Activated CD4-positive, CD25-positive, alpha-beta regulatory T cell treated with anti-CD3 and anti-CD28 coated beads, Interleukin-2, amount 50 U/mL, for 24 hours (primary cell): Measurements from ENCODE around the gene C5orf63.
"Not testable (repeated sequence)": the region's sequence is repeated elsewhere in the genome, so short reads cannot be mapped to it uniquely, and the experiment has no call there.

Experiments used
- ATAC-seq, 2 donors: fragments of 150-1000 bp; cut with Tn5 transposase; one replicate each; pipeline ENCODE4 v1.10.0; 2021; ENCODE audit warnings: mild to moderate bottlenecking in 1 of 2, moderate library complexity in 1 of 2

The C5orf63 gene

DNA sequence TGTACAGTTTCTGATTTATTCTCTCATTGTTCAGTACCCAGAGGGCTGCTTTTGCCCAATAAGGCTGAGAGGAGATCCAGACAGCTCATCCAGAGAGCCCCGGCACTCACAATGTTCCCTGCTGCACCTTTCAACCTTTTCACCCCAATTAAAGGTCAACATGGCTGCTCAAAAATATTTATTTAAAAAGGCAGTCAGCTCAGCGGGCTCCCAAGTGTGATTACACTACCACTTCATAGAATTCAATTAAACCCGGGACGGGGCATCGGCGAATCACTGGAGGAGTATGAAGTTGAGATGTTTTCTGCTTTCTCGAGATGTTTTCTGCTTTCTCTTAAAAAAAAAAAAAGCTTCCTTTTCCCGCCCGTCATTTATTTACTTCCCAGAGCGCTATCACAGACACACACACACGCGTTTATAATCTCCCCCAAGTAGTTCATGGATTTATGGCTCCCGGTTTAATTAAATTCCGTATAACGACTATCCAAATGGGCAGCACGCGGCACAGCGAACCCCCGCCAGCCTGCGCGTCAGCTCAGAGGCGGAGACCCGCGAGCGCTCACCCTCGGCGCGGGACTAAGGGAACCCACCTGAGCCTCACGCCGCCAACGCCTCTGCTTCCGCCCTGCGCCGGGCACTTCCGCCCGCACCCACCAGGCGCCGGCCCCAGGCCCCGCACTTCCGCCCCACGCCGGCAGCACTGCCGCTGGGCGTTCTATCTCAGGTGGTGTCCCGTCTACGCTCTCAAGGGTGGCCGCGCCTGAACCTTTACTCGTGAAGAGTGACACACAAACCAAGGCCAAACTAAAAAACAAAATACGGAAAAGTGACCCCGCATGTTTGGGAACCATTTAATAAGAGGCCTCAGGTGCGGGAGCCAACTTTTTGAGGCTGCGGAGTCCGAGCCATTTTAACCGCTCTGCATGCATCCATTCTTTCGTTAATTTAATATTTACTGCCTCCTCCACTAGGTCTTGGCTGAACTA lies at the start of gene C5orf63:
TSS of gene C5orf63 (minus strand) at position 642 of the 986 bp plus-strand sequence. CDS start 14,507 bp downstream, outside the sequence.
- ATAC-seq, result peak; percentile 98 to 99

- no peak for ATAC-seq
Measured at GRCh38 chr5:127112347-127112864, 39.1 kb upstream of the C5orf63 start.

DNA sequence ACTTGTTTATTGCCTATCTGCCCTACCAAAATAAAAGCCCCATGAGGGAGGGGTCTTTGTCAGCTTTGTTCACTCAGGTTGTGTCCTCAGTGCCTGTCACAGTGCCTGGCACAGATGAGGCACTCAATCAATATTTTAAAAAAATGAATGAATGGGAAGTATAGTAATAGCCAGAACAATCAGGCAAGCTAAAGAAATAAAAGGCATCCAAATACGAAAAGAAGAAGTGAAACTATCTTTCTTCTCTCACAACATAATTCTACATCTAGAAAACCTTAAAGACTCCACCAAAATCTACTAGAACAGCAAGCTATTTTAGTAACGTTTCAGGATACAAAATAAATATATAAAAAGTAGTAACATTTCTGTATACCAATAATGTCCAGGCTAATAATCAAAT lies 37.8 kb upstream of the C5orf63 start:
- ATAC-seq, result no peak

DNA sequence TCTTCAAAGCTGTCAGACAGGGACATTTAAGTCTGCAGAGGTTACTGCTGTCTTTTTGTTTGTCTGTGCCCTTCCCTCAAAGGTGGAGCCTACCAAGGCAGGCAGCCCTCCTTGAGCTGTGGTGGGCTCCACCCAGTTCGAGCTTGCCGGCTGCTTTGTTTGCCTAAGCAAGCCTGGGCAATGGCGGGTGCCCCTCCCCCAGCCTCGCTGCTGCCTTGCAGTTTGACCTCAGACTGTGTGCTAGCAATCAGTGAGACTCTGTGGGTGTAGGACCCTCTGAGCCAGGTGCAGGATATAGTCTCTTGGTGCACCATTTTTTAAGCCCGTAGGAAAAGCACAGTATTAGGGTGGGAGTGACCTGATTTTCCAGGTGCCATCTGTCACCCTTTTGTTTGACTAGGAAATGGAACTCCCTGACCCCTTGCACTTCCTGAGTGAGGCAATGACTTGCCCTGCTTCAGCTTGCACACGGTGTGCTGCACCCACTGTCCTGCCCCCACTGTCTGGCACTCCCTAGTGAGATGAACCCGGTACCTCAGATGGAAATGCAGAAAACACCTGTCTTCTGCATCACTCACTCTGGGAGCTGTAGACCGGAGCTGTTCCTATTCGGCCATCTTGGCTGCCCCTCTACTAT lies 35.4 kb upstream of the C5orf63 start:
- not testable (repeated sequence) for ATAC-seq

DNA sequence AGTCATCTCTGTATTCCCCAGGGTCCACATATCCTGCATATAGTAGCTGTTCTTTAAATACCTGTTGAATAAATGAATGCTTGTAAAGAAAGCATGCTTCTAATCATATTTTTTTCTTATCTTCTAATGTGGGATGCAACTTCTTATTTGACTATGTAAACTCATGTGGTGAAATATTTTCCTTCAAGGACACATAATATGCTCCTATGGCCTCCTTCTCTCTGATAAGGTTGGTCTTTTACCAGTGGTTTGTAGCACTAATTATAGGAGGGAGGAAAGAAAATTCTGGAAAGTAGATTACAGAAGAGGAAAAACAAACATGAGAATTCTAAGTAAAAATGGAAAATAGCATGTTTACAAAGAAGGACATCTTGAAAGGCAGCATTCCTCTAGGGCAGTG lies 28.6 kb upstream of the C5orf63 start:
- no peak for ATAC-seq

DNA sequence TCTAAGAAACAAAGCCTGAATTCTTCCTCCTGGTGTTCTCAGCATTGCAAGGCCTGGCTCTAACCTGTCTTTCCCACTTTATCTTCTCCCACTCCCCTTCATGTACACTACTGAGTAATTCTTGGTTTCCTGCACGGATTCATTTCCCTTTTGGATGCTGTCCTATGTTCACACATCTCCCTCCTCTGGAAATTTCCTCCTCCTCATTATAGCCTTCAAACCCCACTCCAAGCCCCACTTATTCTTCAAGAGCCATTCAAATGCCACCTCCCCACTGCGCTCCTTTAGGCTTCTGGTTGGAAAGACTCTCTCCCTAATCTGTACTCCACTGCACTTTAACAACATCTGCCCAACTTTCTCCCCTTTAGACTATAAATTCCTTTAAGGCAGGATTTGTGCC lies 28.2 kb upstream of the C5orf63 start:
- ATAC-seq, result no peak

DNA sequence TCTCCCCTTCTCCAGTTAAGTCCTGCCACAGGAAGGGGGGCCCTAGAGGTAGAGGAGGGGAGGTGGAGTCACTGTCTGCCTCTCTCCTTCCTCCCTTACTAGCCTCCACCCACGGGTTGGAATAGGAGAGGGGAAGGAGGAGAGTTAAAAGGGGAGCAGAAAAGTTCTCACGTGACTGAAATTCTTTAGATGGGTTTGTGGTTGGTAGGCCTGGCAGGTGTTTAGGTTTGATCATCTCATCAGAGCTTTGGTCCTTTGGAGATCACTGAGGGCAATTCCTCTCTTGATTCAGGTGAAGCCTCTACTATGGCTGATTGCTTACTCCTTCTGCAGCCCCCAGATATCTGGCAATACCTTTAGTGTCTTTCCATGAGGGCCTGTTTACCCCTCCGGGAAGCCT lies 24.9 kb upstream of the C5orf63 start:
- ATAC-seq, result no peak

DNA sequence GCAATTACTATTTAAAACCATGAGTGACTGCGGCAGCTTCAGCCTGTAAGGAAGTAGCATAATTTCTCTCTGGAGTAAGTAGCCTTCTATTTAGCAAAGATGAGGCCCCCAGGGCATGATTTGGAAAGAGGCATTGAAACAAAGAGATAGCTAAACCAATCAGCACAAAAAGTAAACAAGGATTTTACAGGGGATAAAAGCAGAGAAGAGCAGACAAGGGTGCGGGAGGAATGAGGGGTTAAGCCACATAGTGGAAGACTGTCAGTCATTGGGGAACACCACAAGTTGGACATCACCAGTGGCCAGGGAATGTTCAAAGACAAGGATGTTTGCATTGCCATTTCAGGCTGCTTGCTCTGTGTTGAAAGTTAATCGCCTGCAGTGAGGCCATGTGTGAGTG lies 24.0 kb upstream of the C5orf63 start:
- ATAC-seq, result no peak

DNA sequence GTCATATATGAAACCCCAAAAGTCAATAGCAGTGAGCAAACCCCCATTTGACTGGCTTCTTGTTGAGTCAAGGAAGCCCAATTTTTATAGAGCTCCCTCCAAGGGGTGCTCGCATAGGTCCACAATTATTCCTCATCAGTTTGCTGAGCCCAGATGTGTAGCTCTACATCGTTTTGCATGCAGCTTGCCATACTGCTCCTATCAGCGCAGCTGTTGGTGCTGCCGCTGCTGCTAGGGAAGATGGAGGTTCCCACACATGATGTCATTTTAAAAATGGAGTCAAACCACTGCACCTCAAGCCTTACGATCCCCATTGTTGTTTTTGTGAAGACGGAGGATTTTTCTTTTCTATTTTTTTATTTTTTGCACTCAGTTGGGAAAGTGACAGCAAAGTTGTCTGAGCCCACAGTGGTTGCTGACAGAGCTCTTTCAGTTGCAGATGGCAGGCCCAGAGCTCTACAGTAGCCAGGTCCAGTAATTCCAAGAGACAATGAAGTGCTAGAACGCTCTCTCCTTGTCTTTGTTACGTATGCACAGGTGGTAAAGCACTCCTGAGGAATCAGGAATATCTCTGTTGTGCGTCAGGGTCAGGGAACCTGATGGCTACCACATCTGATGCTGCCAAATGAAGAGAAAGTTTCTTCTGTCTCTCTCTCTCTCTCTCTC lies 23.2 kb upstream of the C5orf63 start:
- ATAC-seq, result no peak

- no peak for ATAC-seq
Measured at GRCh38 chr5:127094161-127094814, 21.0 kb upstream of the C5orf63 start.

DNA sequence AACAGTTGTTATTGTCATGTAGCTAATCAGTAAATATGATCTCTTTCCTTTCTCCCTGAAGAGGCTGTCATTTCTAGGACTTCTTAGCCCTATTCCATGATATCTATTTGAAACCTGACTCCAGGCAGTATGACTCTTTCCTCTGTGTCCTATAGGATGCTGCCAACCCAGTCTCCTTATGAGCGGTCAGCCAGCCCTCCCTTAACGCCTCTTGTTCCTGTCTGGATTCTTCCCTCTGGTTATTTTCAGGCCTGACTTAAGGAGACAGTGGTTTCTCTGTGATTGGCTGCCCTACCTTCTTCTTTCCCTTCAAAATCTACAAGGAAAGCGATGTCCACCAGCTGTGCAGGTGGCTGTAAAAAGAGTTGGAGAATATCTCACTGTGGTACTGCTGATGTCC lies 19.4 kb upstream of the C5orf63 start:
- no peak for ATAC-seq

DNA sequence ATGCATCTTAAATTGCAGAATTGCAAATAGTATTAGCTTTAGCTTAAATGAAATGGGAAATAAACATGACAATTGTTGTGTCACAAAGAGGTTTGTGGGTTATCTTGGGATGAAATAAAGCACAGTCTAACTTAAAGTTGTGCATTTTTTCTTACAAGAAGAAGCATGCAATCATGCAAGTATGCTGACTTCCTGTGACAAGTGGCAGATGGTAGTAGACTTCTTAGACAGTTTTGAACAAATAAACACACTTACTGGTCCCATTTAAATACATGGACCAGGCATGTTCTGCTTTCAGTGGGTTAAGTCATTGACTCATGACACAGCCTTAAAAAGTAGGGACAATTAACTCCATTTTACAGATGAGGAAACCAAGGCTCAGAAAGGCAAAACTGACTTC lies 15.9 kb upstream of the C5orf63 start:
- no peak for ATAC-seq

DNA sequence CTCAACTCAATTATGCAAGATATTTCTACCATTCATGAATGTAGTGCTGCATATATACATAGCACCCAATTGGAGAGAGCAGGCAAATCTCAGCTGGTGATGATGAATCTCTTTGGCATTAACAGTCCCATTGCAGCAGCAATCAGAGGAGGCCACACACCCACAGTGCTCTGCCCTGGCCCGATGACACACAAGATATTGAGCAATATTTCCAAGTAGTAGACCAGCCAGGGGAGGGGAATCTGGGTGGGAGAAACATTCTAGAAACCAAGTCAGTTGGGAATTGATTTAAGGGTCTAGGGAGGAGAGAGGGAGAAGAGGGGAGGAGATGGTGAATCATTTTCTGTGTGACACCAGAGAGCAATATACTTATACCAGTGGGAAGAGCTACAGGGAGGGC lies 14.9 kb upstream of the C5orf63 start:
- no peak for ATAC-seq

DNA sequence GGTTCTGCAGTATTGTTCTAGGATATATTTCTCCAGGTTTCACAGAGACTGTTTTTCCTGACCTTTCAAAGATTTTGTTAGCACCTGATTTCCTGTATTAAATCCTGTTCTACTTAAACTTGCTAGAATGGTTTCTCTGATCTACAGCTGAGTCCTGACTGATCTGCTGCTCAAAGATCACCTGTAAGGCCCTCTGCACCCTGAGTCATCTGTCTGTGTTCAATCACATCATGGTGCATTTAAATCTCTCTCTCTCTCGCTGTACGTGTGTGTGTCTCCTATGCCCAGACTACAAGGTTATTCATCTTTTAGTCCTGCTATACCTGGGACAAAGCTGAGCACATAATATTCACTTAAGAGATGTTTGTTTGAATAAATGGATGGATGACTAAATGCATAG lies 13.3 kb upstream of the C5orf63 start:
- ATAC-seq, result no peak

- ATAC-seq, result no peak
Measured at GRCh38 chr5:127085796-127086195, 12.5 kb upstream of the C5orf63 start.

- ATAC-seq, result no peak
Measured at GRCh38 chr5:127085371-127085770, 12.1 kb upstream of the C5orf63 start.

DNA sequence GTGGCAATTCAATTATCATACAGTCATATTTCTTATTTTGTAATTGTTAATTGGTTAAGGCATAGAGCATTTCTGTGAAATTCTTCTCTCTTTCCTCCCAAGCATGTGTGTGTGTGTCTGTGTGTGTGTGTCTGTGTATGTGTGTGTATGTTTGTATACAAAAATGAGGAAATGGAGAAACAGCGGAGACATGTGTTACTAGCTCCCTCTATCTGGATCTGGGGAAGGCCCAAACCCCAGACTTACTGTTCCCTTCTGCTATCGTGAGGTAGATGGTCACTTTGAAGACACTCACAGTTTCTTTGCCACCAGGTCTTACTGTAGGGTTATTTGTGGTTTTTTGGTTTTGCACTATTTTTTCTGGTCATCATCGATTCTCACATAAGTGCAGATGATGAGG lies 11.4 kb upstream of the C5orf63 start:
- no peak for ATAC-seq

GRCh38 chr5:127083711-127084110 lies 10.4 kb upstream of the C5orf63 start:
- no peak for ATAC-seq

DNA sequence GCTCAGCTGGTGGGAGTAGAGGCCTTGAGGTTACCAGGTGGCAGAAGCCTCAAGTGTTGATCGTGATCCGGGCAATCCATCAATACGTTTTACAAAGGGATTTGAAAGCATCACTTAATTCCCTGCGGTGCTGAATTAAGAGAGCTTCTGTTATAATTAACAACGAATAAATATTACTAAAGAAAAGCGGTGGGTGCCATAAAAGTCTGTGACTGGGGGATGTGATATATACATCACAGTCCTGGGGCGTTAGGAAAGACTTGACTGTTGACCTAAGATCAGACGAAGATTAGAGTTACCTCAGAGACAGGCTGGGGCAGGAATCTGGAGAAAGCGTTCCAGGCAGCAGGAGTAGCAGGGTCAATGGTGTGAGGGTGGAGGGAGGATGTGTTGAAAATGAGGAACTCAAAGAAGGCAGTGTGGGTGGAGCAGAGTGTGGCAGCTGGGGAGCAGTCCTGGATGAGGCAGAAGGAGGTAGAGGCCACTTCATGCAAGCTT lies 6.7 kb upstream of the C5orf63 start:
- no peak for ATAC-seq

GRCh38 chr5:127077366-127077765 lies 4.1 kb upstream of the C5orf63 start:
- ATAC-seq, result no peak

- ATAC-seq, result no peak
Measured at GRCh38 chr5:127076315-127077129, 3.2 kb upstream of the C5orf63 start.

DNA sequence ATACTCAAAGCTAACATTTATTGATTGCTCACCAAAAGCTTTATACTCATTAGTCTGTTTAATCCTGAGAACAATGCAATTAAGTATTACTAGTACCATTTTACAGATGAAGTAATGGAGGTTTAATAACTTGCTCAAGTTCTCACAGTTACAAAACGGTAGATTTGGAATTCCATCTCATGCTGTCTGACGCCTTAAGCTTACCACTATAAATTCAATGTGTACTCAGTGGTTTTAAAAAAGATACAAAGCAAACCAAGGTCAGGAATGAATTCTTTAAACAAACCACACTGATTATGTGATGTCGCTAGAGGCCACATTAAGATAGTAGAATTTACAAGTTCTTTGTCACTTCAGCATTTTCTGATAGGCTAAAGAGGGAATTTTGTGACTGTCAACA lies 1.2 kb upstream of the C5orf63 start:
- no peak for ATAC-seq
